ENCODE data around the gene RTN3. TPM values are rescaled to one million over a fixed set of nuclear protein-coding genes. Genes with fewer than 3 reads are reported as not detected.

Gene RTN3
- total RNA-seq, 1 experiment from 2014 or later = 95.0 TPM

- Histone ChIP-seq H3K36me3 (ENCODE audit: control insufficient read depth in 1 of 2, insufficient read depth in 2 of 2, low read length in 2 of 2) (no peaks in the 10 kb centered on the region), H4K20me1 (ENCODE audit: insufficient read depth) (no peaks in the 10 kb centered on the region), H3K9me3 (ENCODE audit: control insufficient read depth in 1 of 2, insufficient read depth in 1 of 2, low read depth in 1 of 2, low read length in 2 of 2) (no peaks in the 10 kb centered on the region), H3K4me3 (replicated peaks in 1 of 2; ENCODE audit: low read depth in 1 of 2, low read length in 2 of 2) (no peak overlapping the region), H3K27me3 (ENCODE audit: insufficient read depth, low read length) (no peaks in the 10 kb centered on the region), H2AFZ (ENCODE audit: low read depth, low read length, poor library complexity, severe bottlenecking) (peak overlapping the region; percentile 11), H3K27ac (ENCODE audit: low read depth, low read length) (no peak overlapping the region), H3K4me1 (ENCODE audit: control insufficient read depth in 1 of 2, insufficient read depth in 2 of 2, low read length in 2 of 2) (peaks cover 12 to 33% of the 10 kb centered on the region in 2 experiments; a peak in 3 of 4 replicates), H3K9ac (ENCODE audit: low read length) (0 out of 2 replicates have a peak overlapping the region, but pooled peaks have one; percentile 28), H3K79me2 (ENCODE audit: insufficient read depth, low read length) (no peaks in the 10 kb centered on the region), H3K4me2 (ENCODE audit: low read length) (peak overlapping the region; percentile 62), H3K9me2 (ENCODE audit: insufficient read depth) (no peaks in the 10 kb centered on the region)
- DNase-seq (ENCODE audit: low read depth, low spot score) (peak; percentile 37), ATAC-seq (peak; percentile 36; the same call in 1 of the 2 replicates)
- ChIA-PET POLR2A (no interaction called here), CTCF (interaction anchor here (2.3 kb wide), 1 partner anchor 36 kb away, joined by 6 read pairs; the partner anchor contains the start of gene ZFTA), RAD21 (ENCODE audit: low non-redundant PET in 1 of 2, low total read pairs in 2 of 2, uncharacterized antibody in 2 of 2, unreplicated experiment in 2 of 2) (no interaction called here)
- intact Hi-C loops (cut with micrococcal nuclease) = no loop called here
- no TSS peak for BruUV-seq (replicated peaks)
- TF ChIP-seq RAD21 (IDR thresholded peaks at IDR 0.05; ENCODE audit: low read depth) (no peak), CBX3 (IDR thresholded peaks at IDR 0.05; ENCODE audit: low read depth) (no peak), SP1 (IDR thresholded peaks at IDR 0.05; ENCODE audit: low read depth) (peak; percentile 81), SIN3A (IDR thresholded peaks at IDR 0.05; ENCODE audit: low read depth) (peak; percentile 67; the same call in 1 of the 2 replicates), MAX (IDR thresholded peaks at IDR 0.05) (peak; percentile 94), EGR1 (IDR thresholded peaks at IDR 0.05; ENCODE audit: low read depth) (no peak), JUND (IDR thresholded peaks at IDR 0.05) (peak; percentile 56)
These were observed 123.0 kb downstream of the RTN3 start for GRCh38 chr11:63804259-63804658.

- Histone ChIP-seq H3K36me3 (ENCODE audit: control insufficient read depth in 1 of 2, insufficient read depth in 2 of 2, low read length in 2 of 2) (no peaks in the 10 kb centered on the region), H3K4me2 (ENCODE audit: low read length) (no peak overlapping the region), H2AFZ (ENCODE audit: low read depth, low read length, poor library complexity, severe bottlenecking) (no peak overlapping the region), H3K9me3 (ENCODE audit: control insufficient read depth in 1 of 2, insufficient read depth in 1 of 2, low read depth in 1 of 2, low read length in 2 of 2) (no peaks in the 10 kb centered on the region), H3K9me2 (ENCODE audit: insufficient read depth) (no peaks in the 10 kb centered on the region), H3K4me3 (replicated peaks in 1 of 2; ENCODE audit: low read depth in 1 of 2, low read length in 2 of 2) (no peak overlapping the region), H3K79me2 (ENCODE audit: insufficient read depth, low read length) (no peaks in the 10 kb centered on the region), H3K9ac (ENCODE audit: low read length) (no peak overlapping the region), H3K27ac (ENCODE audit: low read depth, low read length) (no peak overlapping the region), H3K4me1 (ENCODE audit: control insufficient read depth in 1 of 2, insufficient read depth in 2 of 2, low read length in 2 of 2) (peaks cover 12 to 33% of the 10 kb centered on the region in 2 experiments; a peak in 3 of 4 replicates), H3K27me3 (ENCODE audit: insufficient read depth, low read length) (no peaks in the 10 kb centered on the region), H4K20me1 (ENCODE audit: insufficient read depth) (no peaks in the 10 kb centered on the region)
- intact Hi-C loops (cut with micrococcal nuclease) = no loop called here
- BruUV-seq (replicated peaks) = no TSS peak
- ATAC-seq (no peak), DNase-seq (ENCODE audit: low read depth, low spot score) (no peak)
- POLR2A ChIA-PET = no interaction called here
- CTCF ChIA-PET = no interaction called here
- RAD21 ChIA-PET (ENCODE audit: low non-redundant PET in 1 of 2, low total read pairs in 2 of 2, uncharacterized antibody in 2 of 2, unreplicated experiment in 2 of 2) = no interaction called here
- TF ChIP-seq YY1 (IDR thresholded peaks at IDR 0.05; ENCODE audit: extremely low read depth, insufficient replicate concordance, low read depth, low read length) = no peak
- no peak for TF ChIP-seq ZBTB33 (IDR thresholded peaks at IDR 0.05; ENCODE audit: extremely low read depth, insufficient replicate concordance, low read length)
- no peak for TF ChIP-seq FOSL1 (IDR thresholded peaks at IDR 0.05; ENCODE audit: low read depth)
- no peak for TF ChIP-seq POLR2AphosphoS5 (IDR thresholded peaks at IDR 0.05; ENCODE audit: low read depth, low read length)
- TF ChIP-seq MAX (IDR thresholded peaks at IDR 0.05) = no peak
- TF ChIP-seq SRF (IDR thresholded peaks at IDR 0.05; ENCODE audit: low read depth) = no peak
- TF ChIP-seq REST (IDR thresholded peaks at IDR 0.05; ENCODE audit: low read depth) = no peak
- TF ChIP-seq EZH2 (IDR thresholded peaks at IDR 0.05) = no peak
- no peak for TF ChIP-seq SP1 (IDR thresholded peaks at IDR 0.05; ENCODE audit: low read depth)
These were observed 124.6 kb downstream of the RTN3 start for GRCh38 chr11:63805844-63806415.
